ENCODE measurements around the gene OSGIN1. TPM values are rescaled to one million over a fixed set of nuclear protein-coding genes. Genes with fewer than 3 reads are reported as not detected.

OSGIN1 gene
- polyA plus RNA-seq, 1 donor from 2014 or later = 2.1 TPM

- H3K79me2 ChIP-seq (replicated peaks; ENCODE audit: insufficient read depth, low read length) = no peaks in the 10 kb centered on the region
- H3K27me3 ChIP-seq (ENCODE audit: insufficient read depth, low read depth, low read length) = no peaks in the 10 kb centered on the region
- H3K9me3 ChIP-seq (ENCODE audit: low read length) = no peaks in the 10 kb centered on the region
- H3K36me3 ChIP-seq (ENCODE audit: insufficient read depth, low read length) = no peaks in the 10 kb centered on the region
- no peaks in the 10 kb centered on the region for H4K20me1 ChIP-seq (ENCODE audit: insufficient read depth)
- no peak overlapping the region for H3K9ac ChIP-seq (ENCODE audit: low read length)
- no peak overlapping the region for H3K4me3 ChIP-seq (ENCODE audit: low read length)
- no peaks in the 10 kb centered on the region for H3F3A ChIP-seq (ENCODE audit: insufficient read depth, low read length, poor library complexity, severe bottlenecking)
- no peak overlapping the region for H3K4me2 ChIP-seq (ENCODE audit: low read length)
- H3K9me2 ChIP-seq (ENCODE audit: insufficient read depth, low read length) = no peaks in the 10 kb centered on the region
- no peak overlapping the region for H3K27ac ChIP-seq (ENCODE audit: low read length)
- H2AFZ ChIP-seq (ENCODE audit: low read depth, low read length) = no peak overlapping the region
- TF ChIP-seq TAF1 (IDR thresholded peaks at IDR 0.05; ENCODE audit: low read depth) = no peak
- TF ChIP-seq SMC3 (conservative IDR thresholded peaks at IDR 0.05; ENCODE audit: poor library complexity) = no peak
- TF ChIP-seq, protein P1, sequence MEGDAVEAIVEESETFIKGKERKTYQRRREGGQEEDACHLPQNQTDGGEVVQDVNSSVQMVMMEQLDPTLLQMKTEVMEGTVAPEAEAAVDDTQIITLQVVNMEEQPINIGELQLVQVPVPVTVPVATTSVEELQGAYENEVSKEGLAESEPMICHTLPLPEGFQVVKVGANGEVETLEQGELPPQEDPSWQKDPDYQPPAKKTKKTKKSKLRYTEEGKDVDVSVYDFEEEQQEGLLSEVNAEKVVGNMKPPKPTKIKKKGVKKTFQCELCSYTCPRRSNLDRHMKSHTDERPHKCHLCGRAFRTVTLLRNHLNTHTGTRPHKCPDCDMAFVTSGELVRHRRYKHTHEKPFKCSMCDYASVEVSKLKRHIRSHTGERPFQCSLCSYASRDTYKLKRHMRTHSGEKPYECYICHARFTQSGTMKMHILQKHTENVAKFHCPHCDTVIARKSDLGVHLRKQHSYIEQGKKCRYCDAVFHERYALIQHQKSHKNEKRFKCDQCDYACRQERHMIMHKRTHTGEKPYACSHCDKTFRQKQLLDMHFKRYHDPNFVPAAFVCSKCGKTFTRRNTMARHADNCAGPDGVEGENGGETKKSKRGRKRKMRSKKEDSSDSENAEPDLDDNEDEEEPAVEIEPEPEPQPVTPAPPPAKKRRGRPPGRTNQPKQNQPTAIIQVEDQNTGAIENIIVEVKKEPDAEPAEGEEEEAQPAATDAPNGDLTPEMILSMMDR (IDR thresholded peaks at IDR 0.05; ENCODE audit: poor library complexity, severe bottlenecking) = no peak
- TF ChIP-seq EZH2 (IDR thresholded peaks at IDR 0.05; ENCODE audit: borderline replicate concordance, insufficient read depth, low read length, poor library complexity, severe bottlenecking) = no peak
These were observed 36.3 kb downstream of the OSGIN1 start for GRCh38 chr16:83989300-83989699.

DNA sequence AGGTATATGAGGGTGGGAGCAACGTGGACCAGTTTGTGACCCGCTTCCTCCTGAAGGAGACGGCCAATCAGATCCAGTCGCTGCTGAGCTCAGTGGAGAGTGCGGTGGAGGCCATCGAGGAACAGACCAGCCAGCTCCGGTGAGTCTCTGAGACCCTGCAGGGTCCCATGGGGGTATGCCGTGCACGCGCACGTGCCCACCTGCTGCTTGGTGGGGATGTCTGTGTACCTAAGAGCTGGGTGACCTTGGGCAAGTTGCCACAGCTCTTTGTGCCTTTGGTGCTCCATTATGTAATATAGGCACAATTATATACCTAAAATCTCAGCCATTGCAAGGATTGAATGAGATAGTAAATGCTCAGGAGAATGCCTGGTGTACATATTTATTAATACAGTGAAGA is 37.5 kb downstream of the OSGIN1 start:
- no peak for TF ChIP-seq SMC3 (conservative IDR thresholded peaks at IDR 0.05; ENCODE audit: poor library complexity)
- TF ChIP-seq, protein P2, sequence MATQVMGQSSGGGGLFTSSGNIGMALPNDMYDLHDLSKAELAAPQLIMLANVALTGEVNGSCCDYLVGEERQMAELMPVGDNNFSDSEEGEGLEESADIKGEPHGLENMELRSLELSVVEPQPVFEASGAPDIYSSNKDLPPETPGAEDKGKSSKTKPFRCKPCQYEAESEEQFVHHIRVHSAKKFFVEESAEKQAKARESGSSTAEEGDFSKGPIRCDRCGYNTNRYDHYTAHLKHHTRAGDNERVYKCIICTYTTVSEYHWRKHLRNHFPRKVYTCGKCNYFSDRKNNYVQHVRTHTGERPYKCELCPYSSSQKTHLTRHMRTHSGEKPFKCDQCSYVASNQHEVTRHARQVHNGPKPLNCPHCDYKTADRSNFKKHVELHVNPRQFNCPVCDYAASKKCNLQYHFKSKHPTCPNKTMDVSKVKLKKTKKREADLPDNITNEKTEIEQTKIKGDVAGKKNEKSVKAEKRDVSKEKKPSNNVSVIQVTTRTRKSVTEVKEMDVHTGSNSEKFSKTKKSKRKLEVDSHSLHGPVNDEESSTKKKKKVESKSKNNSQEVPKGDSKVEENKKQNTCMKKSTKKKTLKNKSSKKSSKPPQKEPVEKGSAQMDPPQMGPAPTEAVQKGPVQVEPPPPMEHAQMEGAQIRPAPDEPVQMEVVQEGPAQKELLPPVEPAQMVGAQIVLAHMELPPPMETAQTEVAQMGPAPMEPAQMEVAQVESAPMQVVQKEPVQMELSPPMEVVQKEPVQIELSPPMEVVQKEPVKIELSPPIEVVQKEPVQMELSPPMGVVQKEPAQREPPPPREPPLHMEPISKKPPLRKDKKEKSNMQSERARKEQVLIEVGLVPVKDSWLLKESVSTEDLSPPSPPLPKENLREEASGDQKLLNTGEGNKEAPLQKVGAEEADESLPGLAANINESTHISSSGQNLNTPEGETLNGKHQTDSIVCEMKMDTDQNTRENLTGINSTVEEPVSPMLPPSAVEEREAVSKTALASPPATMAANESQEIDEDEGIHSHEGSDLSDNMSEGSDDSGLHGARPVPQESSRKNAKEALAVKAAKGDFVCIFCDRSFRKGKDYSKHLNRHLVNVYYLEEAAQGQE (IDR thresholded peaks at IDR 0.05; ENCODE audit: borderline replicate concordance) = no peak
- TF ChIP-seq MXI1 (conservative IDR thresholded peaks at IDR 0.05; ENCODE audit: poor library complexity, severe bottlenecking) = no peak
- no peak overlapping the region for H3K4me2 ChIP-seq (ENCODE audit: low read length)
- no peaks in the 10 kb centered on the region for H4K20me1 ChIP-seq (ENCODE audit: insufficient read depth)
- H3F3A ChIP-seq (ENCODE audit: insufficient read depth, low read length, poor library complexity, severe bottlenecking) = no peaks in the 10 kb centered on the region
- H3K9me2 ChIP-seq (ENCODE audit: insufficient read depth, low read length) = no peaks in the 10 kb centered on the region
- H3K9ac ChIP-seq (ENCODE audit: low read length) = no peak overlapping the region
- H2AFZ ChIP-seq (ENCODE audit: low read depth, low read length) = no peak overlapping the region
- H3K4me3 ChIP-seq (ENCODE audit: low read length) = no peak overlapping the region
- no peak overlapping the region for H3K27ac ChIP-seq (ENCODE audit: low read length)
- H3K9me3 ChIP-seq (ENCODE audit: low read length) = no peaks in the 10 kb centered on the region
- H3K79me2 ChIP-seq (replicated peaks; ENCODE audit: insufficient read depth, low read length) = no peaks in the 10 kb centered on the region
- H3K27me3 ChIP-seq (ENCODE audit: insufficient read depth, low read depth, low read length) = no peaks in the 10 kb centered on the region
- H3K36me3 ChIP-seq (ENCODE audit: insufficient read depth, low read length) = no peaks in the 10 kb centered on the region

DNA sequence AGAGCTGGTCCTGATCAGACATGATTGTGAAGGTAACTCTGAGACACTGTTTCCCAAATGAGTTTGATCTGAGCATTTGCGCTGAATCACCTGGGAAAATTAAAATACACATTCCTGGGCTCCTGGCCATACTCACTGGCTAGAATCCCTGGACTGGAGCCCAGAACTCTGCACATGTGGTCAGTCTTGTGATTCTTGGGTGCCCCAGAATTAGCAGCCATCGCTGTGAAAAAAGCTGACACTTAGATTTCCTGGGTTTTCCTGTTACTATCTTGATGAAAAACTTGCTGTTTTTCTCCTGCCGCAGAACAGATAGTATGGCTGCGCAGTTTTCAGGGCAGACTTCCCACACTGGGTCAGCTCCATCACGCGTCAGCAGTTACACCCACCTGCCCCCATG is 39.6 kb downstream of the OSGIN1 start:
- Histone ChIP-seq H3K27ac (ENCODE audit: low read length) (peak overlapping the region; percentile 39), H3K9me3 (ENCODE audit: low read length) (no peaks in the 10 kb centered on the region), H3K36me3 (ENCODE audit: insufficient read depth, low read length) (no peaks in the 10 kb centered on the region), H3K79me2 (replicated peaks; ENCODE audit: insufficient read depth, low read length) (no peaks in the 10 kb centered on the region), H2AFZ (ENCODE audit: low read depth, low read length) (no peak overlapping the region), H4K20me1 (ENCODE audit: insufficient read depth) (no peaks in the 10 kb centered on the region), H3K9ac (ENCODE audit: low read length) (no peak overlapping the region), H3K4me2 (ENCODE audit: low read length) (no peak overlapping the region), H3K4me3 (ENCODE audit: low read length) (no peak overlapping the region), H3K27me3 (ENCODE audit: insufficient read depth, low read depth, low read length) (no peaks in the 10 kb centered on the region), H3K9me2 (ENCODE audit: insufficient read depth, low read length) (no peaks in the 10 kb centered on the region), H3F3A (ENCODE audit: insufficient read depth, low read length, poor library complexity, severe bottlenecking) (no peaks in the 10 kb centered on the region)
- TF ChIP-seq MXI1 (conservative IDR thresholded peaks at IDR 0.05; ENCODE audit: poor library complexity, severe bottlenecking) (no peak), POLR2AphosphoS5 (IDR thresholded peaks at IDR 0.05) (no peak), TAF1 (IDR thresholded peaks at IDR 0.05; ENCODE audit: low read depth) (no peak), RAD21 (conservative IDR thresholded peaks at IDR 0.05) (no peak)
